GM12873 (cell line): ENCODE measurements around the gene MSLN.
A peak's percentile ranks its signal among the peaks of the same experiment; 100 is the strongest.

Experiments used
- TF ChIP-seq, protein P1 (sequence below): IDR thresholded peaks from 2 replicates; pipeline ENCODE4 v1.5.1; 2012; ENCODE audit warnings: low read depth, mild to moderate bottlenecking, moderate library complexity, low read length, control low read depth; ENCODE audit not compliant: insufficient read depth; ENCODE audit errors: missing control alignments

MSLN gene

DNA sequence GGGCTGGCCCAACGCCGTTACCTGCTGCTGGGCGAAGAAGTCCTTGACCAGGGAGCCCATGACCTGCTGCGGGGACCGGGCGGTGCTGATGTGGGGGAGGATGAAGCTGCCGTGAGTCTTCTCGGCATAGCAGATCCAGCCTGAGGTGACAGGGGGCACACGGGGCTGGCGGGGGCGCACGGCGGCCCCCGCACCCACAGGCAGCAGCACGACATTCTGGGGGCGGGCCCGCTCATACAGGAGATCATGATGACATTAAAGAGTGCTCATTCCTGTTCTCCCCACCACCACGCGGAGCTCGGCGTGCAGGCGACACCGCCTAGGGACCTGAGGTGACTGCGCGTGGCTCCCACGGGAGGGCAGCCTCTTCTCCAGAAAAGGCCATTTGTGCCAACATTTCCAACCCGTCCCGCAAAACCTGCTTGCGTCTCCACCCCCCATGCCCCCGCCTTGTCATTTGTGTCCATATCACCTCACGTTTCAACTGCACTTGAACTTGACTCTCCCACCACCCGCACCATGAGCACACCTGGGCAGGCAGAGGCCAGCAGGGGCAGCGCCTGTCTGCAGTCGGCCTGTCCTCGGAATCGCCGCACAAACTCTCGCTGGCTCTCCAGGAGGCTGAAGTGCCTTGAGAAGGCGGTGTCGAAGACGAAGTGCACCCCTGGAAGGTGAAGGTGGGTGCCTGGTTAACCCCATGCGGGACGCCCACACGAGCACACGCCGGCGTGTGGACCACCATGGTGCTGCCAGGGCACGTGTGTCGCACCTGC, 26.1 kb upstream of the MSLN start:
- TF ChIP-seq, protein P1, sequence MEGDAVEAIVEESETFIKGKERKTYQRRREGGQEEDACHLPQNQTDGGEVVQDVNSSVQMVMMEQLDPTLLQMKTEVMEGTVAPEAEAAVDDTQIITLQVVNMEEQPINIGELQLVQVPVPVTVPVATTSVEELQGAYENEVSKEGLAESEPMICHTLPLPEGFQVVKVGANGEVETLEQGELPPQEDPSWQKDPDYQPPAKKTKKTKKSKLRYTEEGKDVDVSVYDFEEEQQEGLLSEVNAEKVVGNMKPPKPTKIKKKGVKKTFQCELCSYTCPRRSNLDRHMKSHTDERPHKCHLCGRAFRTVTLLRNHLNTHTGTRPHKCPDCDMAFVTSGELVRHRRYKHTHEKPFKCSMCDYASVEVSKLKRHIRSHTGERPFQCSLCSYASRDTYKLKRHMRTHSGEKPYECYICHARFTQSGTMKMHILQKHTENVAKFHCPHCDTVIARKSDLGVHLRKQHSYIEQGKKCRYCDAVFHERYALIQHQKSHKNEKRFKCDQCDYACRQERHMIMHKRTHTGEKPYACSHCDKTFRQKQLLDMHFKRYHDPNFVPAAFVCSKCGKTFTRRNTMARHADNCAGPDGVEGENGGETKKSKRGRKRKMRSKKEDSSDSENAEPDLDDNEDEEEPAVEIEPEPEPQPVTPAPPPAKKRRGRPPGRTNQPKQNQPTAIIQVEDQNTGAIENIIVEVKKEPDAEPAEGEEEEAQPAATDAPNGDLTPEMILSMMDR: no peak

DNA sequence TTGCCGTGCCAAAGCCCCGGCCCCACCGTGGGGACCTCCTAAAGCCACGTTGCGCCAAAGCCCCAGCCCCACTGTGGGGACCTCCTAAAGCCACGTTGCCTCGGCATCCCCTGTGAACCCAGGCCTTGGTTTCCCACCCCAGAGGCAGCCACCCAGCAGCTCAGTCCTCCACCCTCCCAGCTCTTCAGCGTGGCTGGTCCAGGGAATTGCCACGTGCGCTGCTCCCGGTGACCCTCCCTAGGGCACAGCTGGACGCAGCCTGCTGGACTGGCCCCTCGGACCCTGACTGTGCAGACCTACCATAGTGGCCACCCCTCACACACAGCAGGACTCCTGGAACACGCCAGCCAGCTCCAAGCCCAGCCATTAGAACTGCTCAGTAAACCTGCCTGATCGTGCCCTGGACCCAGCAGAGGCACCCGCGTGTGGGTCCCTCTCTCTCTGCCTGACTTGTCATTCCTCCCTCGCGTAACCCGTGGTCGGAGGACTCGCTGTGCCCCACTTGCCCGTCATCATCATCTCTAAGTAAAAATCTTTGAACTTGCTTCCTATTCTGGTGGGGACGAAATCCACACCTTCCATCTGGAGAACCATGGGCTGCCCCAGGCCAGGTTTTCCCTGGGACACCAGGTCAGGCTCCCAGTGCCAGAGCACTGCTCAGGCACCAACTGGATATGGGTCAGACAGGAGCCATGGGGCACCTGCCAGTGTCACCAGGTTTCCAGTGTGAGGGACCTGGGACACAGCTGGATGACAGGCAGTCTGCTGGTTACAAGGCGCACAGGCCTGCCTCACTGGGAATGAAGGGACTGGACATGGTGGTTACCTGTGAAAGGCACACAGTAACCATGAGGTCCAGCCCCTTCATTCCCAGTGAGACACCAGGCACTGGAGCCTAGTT, 25.3 kb upstream of the MSLN start:
- TF ChIP-seq, protein P1: no peak

DNA sequence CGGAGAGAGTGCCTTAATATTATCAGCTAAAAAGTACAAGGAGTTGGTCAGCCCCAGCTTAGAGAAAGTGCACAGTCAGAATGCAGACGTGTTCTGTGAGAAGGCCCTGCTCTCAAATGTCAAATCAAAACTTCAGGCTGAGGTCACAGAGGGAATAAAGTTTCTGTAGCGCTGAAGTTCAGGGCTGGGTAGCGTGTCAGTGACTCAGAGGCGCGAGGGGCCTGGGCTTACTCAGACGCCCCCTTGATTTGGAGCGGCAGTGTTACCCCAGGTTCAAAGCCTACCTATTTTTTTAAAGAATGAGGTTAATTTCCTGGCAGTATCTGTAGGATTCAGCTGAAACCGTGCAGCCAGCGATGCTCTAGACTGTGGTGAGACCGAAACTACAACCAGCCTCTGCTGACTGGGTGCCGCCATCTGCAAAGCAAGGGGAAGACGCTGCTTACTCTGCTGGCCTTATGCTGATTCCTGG, 24.5 kb upstream of the MSLN start:
- TF ChIP-seq, protein P1: peak; percentile 11

DNA sequence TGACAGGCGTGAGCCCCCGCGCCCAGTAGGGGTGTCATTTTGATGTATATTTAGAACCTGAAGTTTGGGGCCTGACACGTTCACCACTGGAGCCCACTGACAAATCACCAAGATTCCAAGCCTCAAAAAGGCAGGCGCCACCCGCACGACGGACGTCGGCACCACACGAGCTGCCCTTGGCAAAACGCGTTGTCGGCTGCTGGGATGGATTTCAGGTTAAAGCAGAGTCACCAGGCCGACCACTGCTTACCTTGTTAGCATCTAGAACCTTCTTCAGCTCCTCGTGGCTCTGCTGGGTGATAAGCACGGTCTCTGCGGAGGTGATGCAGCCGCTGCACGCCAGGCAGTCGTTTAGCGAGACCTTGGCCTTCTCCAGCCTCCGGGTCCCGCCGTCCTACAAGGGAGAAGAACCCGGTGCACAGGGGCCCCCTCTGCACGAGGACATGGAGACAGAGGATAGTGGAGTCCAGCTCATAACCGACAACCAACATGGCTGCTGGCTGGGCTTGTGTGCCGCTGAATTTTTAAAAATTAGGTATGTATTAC, 23.5 kb upstream of the MSLN start:
- TF ChIP-seq, protein P1: no peak

DNA sequence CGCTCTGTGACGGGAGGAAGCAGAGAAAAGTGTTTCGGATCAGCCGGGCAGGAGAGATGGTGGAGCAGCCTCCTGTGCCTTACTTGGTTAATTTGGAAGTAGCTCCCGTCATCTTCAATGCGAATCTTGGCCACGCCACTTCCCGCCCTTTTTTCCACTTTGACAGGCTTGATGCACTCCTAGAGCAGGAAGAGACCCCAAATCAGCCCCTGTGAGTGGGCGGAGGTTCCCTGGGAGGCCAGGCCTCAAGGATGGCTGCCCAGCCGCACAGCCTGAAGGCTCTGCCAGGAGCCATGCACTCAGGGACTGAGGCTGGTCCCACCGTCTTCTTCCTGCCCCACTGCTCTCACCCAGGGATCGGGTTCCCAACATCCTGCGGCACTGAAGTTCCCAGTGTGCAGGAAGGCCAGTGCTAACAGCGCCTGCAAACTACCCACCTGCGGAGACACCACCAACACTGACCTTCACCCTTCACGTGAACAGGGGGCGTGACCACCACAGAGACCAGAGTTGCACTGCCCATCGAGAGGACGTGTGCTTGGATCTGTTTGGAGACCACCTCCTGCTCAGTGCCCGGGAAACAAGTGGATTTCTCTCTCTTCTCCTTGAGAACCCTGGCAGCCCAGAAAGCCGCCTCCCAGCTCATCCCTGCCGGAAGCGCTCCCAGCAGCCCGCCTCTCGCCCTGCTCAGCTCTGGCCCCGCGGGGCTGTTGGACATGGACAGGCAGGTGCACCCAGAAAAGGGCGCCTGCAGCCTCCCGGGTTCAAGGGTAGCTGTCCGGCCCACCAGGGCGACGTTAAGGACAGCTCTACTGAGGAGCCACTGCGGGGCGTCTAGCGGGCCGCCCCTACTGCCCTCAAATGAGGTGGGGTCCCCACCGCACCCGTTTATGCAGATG, 20.7 kb upstream of the MSLN start:
- TF ChIP-seq, protein P1: no peak

DNA sequence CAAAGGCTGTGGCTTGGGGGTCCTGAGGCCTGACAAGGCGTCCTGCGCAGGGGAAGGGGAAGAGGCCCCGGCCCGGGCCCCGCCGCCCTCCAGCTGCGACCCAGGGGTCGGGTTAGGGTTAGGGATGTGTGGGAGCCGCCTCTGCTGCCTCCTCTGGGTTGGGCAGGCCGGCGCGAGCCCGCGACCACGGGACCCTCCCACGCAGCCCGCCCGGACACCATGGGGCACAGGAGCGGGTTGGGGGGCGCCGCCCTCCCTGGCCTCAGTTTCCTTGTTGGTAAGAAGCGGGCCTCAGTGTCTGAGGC, 20.1 kb upstream of the MSLN start:
- TF ChIP-seq, protein P1: no peak
